OCI-M2 (cell line): ENCODE measurements around the gene CD244.

Experiments
- DNase-seq: peaks from one replicate; lab custom pipeline; 2025; ENCODE audit not compliant: unreplicated experiment; lab: John Stamatoyannopoulos, UW

CD244 gene

GRCh38 chr1:160850541-160850940, 12.1 kb downstream of the CD244 start:
- DNase-seq = no peak

- no peak for DNase-seq
Measured at GRCh38 chr1:160846281-160846680, 16.4 kb downstream of the CD244 start.

GRCh38 chr1:160844447-160845232, 18.0 kb downstream of the CD244 start:
- no peak for DNase-seq

GRCh38 chr1:160841079-160841478, 21.6 kb downstream of the CD244 start:
- no peak for DNase-seq

GRCh38 chr1:160839746-160840145, 22.9 kb downstream of the CD244 start:
- DNase-seq = no peak

- no peak for DNase-seq
Measured at GRCh38 chr1:160838888-160839287, 23.8 kb downstream of the CD244 start.

GRCh38 chr1:160837558-160838205, 25.0 kb downstream of the CD244 start:
- no peak for DNase-seq

- no peak for DNase-seq
Measured at GRCh38 chr1:160836981-160837557, 25.6 kb downstream of the CD244 start.

- DNase-seq = no peak
Measured at GRCh38 chr1:160836561-160836960, 26.1 kb downstream of the CD244 start.

GRCh38 chr1:160835751-160836150, 26.9 kb downstream of the CD244 start:
- DNase-seq = no peak

GRCh38 chr1:160834945-160835565, 27.6 kb downstream of the CD244 start:
- DNase-seq = no peak

GRCh38 chr1:160830321-160831153, 32.1 kb downstream of the CD244 start:
- DNase-seq = no peak

- DNase-seq = no peak
Measured at GRCh38 chr1:160829766-160830165, 32.9 kb downstream of the CD244 start.

- no peak for DNase-seq
Measured at GRCh38 chr1:160827418-160827817, 35.3 kb downstream of the CD244 start.

- no peak for DNase-seq
Measured at GRCh38 chr1:160826546-160826945, 36.1 kb downstream of the CD244 start.

GRCh38 chr1:160823296-160823695, 39.4 kb downstream of the CD244 start:
- DNase-seq = no peak

GRCh38 chr1:160821627-160822026, 41.1 kb downstream of the CD244 start:
- DNase-seq = no peak

- DNase-seq = no peak
Measured at GRCh38 chr1:160819186-160819585, 43.5 kb downstream of the CD244 start.

- DNase-seq = no peak
Measured at GRCh38 chr1:160818207-160818937, 44.3 kb downstream of the CD244 start.

- no peak for DNase-seq
Measured at GRCh38 chr1:160814856-160815255, 47.8 kb downstream of the CD244 start.
